ENCODE results near the gene METTL23.
"Not testable (repeated sequence)": the region's sequence is repeated elsewhere in the genome, so short reads cannot be mapped to it uniquely, and the experiment has no call there.

Gene METTL23

DNA sequence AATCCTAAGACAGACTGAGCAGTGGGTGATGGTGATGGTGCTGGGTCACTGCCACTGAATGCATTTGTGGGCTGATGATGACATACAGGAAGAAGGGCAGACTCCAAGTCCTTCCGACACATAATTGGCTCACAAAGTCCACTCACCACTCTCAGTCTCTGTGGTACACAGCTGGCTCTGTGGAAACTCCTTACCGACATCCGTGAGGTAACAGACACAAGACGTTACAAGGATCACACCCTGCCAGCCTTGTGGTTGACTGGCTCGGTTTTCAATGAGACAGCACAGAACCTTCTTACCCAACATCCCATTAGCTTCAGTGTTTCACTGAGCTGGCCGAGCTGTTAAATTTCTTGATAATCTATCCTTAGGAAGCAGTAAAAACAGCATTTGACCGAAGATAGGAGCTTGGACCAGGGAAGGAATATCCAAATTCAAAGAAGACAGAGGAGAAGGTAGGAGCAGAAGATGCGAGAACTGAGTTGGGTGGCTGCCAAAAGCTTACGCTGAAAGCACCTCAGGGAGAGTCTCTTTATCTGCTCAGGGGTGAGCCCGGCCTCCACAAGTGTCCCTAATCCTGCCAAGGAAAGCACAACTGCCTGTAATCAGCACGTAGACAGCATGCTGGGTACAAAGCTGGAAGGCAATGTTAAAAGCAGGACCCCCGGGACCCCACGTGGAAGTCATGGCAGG is 10.3 kb upstream of the METTL23 start:
- TF ChIP-seq, protein P1, sequence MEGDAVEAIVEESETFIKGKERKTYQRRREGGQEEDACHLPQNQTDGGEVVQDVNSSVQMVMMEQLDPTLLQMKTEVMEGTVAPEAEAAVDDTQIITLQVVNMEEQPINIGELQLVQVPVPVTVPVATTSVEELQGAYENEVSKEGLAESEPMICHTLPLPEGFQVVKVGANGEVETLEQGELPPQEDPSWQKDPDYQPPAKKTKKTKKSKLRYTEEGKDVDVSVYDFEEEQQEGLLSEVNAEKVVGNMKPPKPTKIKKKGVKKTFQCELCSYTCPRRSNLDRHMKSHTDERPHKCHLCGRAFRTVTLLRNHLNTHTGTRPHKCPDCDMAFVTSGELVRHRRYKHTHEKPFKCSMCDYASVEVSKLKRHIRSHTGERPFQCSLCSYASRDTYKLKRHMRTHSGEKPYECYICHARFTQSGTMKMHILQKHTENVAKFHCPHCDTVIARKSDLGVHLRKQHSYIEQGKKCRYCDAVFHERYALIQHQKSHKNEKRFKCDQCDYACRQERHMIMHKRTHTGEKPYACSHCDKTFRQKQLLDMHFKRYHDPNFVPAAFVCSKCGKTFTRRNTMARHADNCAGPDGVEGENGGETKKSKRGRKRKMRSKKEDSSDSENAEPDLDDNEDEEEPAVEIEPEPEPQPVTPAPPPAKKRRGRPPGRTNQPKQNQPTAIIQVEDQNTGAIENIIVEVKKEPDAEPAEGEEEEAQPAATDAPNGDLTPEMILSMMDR (IDR thresholded peaks at IDR 0.05; ENCODE audit: insufficient read depth, low read depth, low read length, missing control alignments), result no peak
- peak; percentile 97 for DNase-seq (ENCODE audit: low read depth)

GRCh38 chr17:76716839-76717215 is 9.8 kb upstream of the METTL23 start:
- H3K4me3 ChIP-seq (ENCODE audit: low read length), result no peak overlapping the region
- TF ChIP-seq, protein P1 (IDR thresholded peaks at IDR 0.05; ENCODE audit: insufficient read depth, low read depth, low read length, missing control alignments), result no peak
- DNase-seq (ENCODE audit: low read depth), result peak; percentile 64

More for the DNA sequence above, 10.3 kb upstream of the METTL23 start:
- no peak overlapping the region for H3K4me3 ChIP-seq (ENCODE audit: low read length)

GRCh38 chr17:76718516-76718915 is 8.1 kb upstream of the METTL23 start:
- TF ChIP-seq, protein P1 (IDR thresholded peaks at IDR 0.05; ENCODE audit: insufficient read depth, low read depth, low read length, missing control alignments), result no peak
- no peak for DNase-seq (ENCODE audit: low read depth)
- no peak overlapping the region for H3K4me3 ChIP-seq (ENCODE audit: low read length)

- H3K4me3 ChIP-seq (ENCODE audit: low read length), result no peak overlapping the region
- TF ChIP-seq, protein P1 (IDR thresholded peaks at IDR 0.05; ENCODE audit: insufficient read depth, low read depth, low read length, missing control alignments), result no peak
- DNase-seq (ENCODE audit: low read depth), result no peak
Observed at GRCh38 chr17:76720211-76720610, 6.4 kb upstream of the METTL23 start.

- H3K4me3 ChIP-seq (ENCODE audit: low read length), result no peak overlapping the region
- TF ChIP-seq, protein P1 (IDR thresholded peaks at IDR 0.05; ENCODE audit: insufficient read depth, low read depth, low read length, missing control alignments), result no peak
- no peak for DNase-seq (ENCODE audit: low read depth)
Observed at GRCh38 chr17:76720941-76721340, 5.7 kb upstream of the METTL23 start.

GRCh38 chr17:76721463-76721862 is 5.2 kb upstream of the METTL23 start:
- no peak for DNase-seq (ENCODE audit: low read depth)
- no peak overlapping the region for H3K4me3 ChIP-seq (ENCODE audit: low read length)
- TF ChIP-seq, protein P1 (IDR thresholded peaks at IDR 0.05; ENCODE audit: insufficient read depth, low read depth, low read length, missing control alignments), result no peak

- no peak overlapping the region for H3K4me3 ChIP-seq (ENCODE audit: low read length)
- TF ChIP-seq, protein P1 (IDR thresholded peaks at IDR 0.05; ENCODE audit: insufficient read depth, low read depth, low read length, missing control alignments), result no peak
- no peak for DNase-seq (ENCODE audit: low read depth)
Observed at GRCh38 chr17:76722279-76722678, 4.4 kb upstream of the METTL23 start.

- not testable (repeated sequence) for DNase-seq (ENCODE audit: low read depth); H3K4me3 ChIP-seq (ENCODE audit: low read length)
Observed at GRCh38 chr17:76722977-76723376, 3.7 kb upstream of the METTL23 start.

Measured in epithelial cell of esophagus (primary cell).